Chondrocyte (in vitro differentiated cells): ENCODE data around the gene IL1RAPL1. TPM values are rescaled to one million over a fixed set of nuclear protein-coding genes. Genes with fewer than 3 reads are reported as not detected.

Experiments used
- DNase-seq: peaks from one replicate; pipeline ENCODE4 v3.0.0; 2021; ENCODE audit warnings: mixed read lengths, low spot score
- H3K27ac Mint-ChIP-seq: one replicate; pipeline ENCODE4 v1.8.0; 2021; ENCODE audit warnings: mild to moderate bottlenecking, moderate library complexity, mixed read lengths; ENCODE audit not compliant: unreplicated experiment
- H3K27me3 Mint-ChIP-seq: 2 replicates; pipeline ENCODE4 v1.8.0; 2021; ENCODE audit warnings: low read depth, mixed read lengths
- H3K36me3 Mint-ChIP-seq: 2 replicates; pipeline ENCODE4 v1.8.0; 2021; ENCODE audit warnings: low read depth, mixed read lengths
- H3K4me1 Mint-ChIP-seq: 2 replicates; pipeline ENCODE4 v1.8.0; 2021; ENCODE audit warnings: low read depth, mild to moderate bottlenecking, mixed read lengths
- H3K4me3 Mint-ChIP-seq: one replicate; pipeline ENCODE4 v1.8.0; 2021; ENCODE audit warnings: mild to moderate bottlenecking, moderate library complexity, mixed read lengths; ENCODE audit not compliant: unreplicated experiment
- H3K9me3 Mint-ChIP-seq: 2 replicates; pipeline ENCODE4 v1.8.0; 2021; ENCODE audit warnings: low read depth, mixed read lengths
- total RNA-seq: library from RNA; stranded (reverse); gene quantifications from 3 replicates; pipeline ENCODE4 v1.2.1, GENCODE V29; 2021
- TF ChIP-seq, protein P1 (sequence below): fragments of 200-600 bp; sonication (generic); IDR thresholded peaks from 2 replicates; pipeline ENCODE4 v1.5.0; 2021; ENCODE audit warnings: antibody characterized with exemption, mild to moderate bottlenecking, moderate library complexity

The IL1RAPL1 gene
- total RNA-seq, 1 donor from 2014 or later, result not detected

DNA sequence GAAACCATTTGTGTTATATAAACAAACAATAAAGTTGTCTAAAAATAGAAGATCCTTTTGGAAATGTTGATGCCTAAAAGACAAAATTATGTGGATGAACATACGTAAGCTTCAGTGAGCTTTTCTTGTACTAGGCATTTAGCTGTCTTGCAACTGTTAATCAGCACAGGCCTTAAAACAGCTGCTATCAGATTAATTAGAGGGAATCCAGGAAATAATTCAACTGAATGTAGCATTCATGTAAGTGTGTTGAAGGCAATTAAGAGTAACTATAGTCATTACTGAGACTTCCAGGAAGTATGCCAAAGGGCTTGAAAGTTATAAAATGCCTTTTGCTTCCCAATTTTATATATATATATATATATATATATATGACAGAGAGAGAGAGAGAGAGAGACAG, 248.7 kb downstream of the IL1RAPL1 start:
- DNase-seq, result no peak
- H3K4me1 Mint-ChIP-seq, result no peaks in the 10 kb centered on the region
- TF ChIP-seq, protein P1, sequence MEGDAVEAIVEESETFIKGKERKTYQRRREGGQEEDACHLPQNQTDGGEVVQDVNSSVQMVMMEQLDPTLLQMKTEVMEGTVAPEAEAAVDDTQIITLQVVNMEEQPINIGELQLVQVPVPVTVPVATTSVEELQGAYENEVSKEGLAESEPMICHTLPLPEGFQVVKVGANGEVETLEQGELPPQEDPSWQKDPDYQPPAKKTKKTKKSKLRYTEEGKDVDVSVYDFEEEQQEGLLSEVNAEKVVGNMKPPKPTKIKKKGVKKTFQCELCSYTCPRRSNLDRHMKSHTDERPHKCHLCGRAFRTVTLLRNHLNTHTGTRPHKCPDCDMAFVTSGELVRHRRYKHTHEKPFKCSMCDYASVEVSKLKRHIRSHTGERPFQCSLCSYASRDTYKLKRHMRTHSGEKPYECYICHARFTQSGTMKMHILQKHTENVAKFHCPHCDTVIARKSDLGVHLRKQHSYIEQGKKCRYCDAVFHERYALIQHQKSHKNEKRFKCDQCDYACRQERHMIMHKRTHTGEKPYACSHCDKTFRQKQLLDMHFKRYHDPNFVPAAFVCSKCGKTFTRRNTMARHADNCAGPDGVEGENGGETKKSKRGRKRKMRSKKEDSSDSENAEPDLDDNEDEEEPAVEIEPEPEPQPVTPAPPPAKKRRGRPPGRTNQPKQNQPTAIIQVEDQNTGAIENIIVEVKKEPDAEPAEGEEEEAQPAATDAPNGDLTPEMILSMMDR, result no peak

DNA sequence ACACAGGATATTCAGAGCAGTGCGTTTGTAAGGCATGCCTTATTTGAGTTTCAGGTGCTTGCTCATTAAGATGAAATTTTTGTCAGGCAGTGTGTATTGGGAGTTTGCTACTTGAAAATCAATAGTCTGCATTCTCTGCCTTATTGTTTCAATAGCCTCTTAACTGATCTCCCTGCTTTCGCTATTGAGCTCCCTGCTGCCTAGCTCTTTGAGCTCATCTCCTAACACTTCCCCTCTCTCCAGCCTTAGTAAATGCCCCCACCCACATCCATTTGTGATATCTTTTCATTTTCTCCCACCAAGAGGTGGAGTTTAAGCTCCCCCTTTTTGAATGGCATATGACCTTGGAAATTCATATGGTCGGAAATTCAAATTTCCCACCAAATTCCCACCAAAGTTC, 256.6 kb downstream of the IL1RAPL1 start:
- H3K4me1 Mint-ChIP-seq, result no peaks in the 10 kb centered on the region
- TF ChIP-seq, protein P1, result no peak
- H3K9me3 Mint-ChIP-seq, result no peaks in the 10 kb centered on the region
- H3K27ac Mint-ChIP-seq, result no peak overlapping the region
- no peak overlapping the region for H3K4me3 Mint-ChIP-seq
- DNase-seq, result no peak
- no peaks in the 10 kb centered on the region for H3K27me3 Mint-ChIP-seq
- no peaks in the 10 kb centered on the region for H3K36me3 Mint-ChIP-seq

More for the DNA sequence above, 248.7 kb downstream of the IL1RAPL1 start:
- Mint-ChIP-seq H3K27me3 (peaks cover 5% of the 10 kb centered on the region), H3K9me3 (no peaks in the 10 kb centered on the region), H3K36me3 (no peaks in the 10 kb centered on the region), H3K4me3 (no peak overlapping the region), H3K27ac (no peak overlapping the region)

DNA sequence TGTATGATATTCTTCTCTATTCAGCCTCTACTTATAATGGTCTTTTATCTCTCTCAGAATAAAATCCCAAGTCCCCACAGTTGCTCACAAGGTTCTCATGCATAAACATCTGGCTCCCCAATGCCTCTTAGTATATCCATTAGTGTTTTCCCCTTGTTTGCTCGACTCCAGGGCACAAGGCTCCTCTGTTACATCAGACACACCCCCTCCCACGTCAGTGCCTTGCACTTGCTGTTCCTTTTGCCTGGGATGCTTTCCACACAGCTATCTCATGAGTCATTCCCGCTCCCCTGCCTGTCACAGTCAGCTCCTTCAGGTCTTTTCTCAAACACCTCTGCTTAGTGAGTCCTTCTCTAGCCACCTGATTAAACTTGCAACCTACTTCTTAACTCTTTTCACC, 260.2 kb downstream of the IL1RAPL1 start:
- Mint-ChIP-seq H3K9me3 (no peaks in the 10 kb centered on the region), H3K4me1 (no peaks in the 10 kb centered on the region), H3K36me3 (no peaks in the 10 kb centered on the region), H3K27ac (no peak overlapping the region), H3K27me3 (no peaks in the 10 kb centered on the region), H3K4me3 (no peak overlapping the region)
- DNase-seq, result no peak
- TF ChIP-seq, protein P1, result no peak

DNA sequence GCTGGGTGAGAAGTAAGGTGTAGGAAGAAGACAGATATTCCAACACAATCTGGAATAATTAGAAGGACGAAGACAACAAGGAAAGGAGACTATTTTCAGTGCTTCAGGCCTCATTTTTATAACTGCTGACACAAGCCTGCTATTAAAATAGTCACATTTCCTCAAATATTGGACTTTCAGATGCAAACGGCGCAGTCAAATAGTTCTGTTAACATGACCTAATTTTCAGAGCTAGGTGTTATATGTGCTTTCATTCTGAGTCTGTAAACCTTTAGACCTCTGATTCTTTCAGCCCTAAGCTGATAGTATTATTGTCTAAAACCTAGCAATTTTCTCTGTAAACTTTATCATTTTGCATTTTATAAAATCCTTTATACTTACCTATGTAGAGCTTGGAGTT, 261.5 kb downstream of the IL1RAPL1 start:
- DNase-seq, result no peak
- no peak overlapping the region for H3K4me3 Mint-ChIP-seq
- no peaks in the 10 kb centered on the region for H3K27me3 Mint-ChIP-seq
- H3K27ac Mint-ChIP-seq, result no peak overlapping the region
- no peaks in the 10 kb centered on the region for H3K36me3 Mint-ChIP-seq
- no peaks in the 10 kb centered on the region for H3K9me3 Mint-ChIP-seq
- H3K4me1 Mint-ChIP-seq, result no peaks in the 10 kb centered on the region
- TF ChIP-seq, protein P1, result no peak

DNA sequence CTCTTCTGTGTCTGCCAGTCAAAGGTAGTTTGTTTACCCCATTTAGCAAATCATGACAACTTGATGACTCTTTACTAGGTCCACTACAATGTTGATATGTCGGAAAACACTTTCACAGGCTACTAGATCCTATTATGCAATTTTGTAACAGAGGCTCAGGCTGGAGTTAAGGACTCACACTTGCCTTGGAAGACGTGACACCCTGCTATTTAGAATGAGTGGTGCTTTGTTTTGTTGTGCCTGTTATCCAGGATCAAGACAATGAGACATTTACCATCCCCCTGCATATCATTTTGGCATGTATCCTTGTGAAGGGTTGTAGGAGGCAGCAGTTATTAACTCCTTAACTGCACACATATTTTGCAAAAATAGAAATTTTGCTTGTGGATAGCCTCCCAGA, 263.7 kb downstream of the IL1RAPL1 start:
- no peaks in the 10 kb centered on the region for H3K27me3 Mint-ChIP-seq
- H3K4me1 Mint-ChIP-seq, result no peaks in the 10 kb centered on the region
- DNase-seq, result no peak
- no peak overlapping the region for H3K27ac Mint-ChIP-seq
- TF ChIP-seq, protein P1, result no peak
- no peaks in the 10 kb centered on the region for H3K9me3 Mint-ChIP-seq
- no peak overlapping the region for H3K4me3 Mint-ChIP-seq
- H3K36me3 Mint-ChIP-seq, result no peaks in the 10 kb centered on the region
